Measurements from ENCODE around the gene DOCK2. TPM values are rescaled to one million over a fixed set of nuclear protein-coding genes. Genes with fewer than 3 reads are reported as not detected.

Gene DOCK2
- polyA plus RNA-seq, 2 of the 4 experiments (the other 2 are of a cell fraction) = 2.1 to 4.6 TPM

- ChIA-PET CTCF (interaction anchor here (0.9 to 7.2 kb wide), 3 partner anchors 10 to 103 kb away, joined by 3 to 46 read pairs (median 28); no protein-coding TSS in a partner anchor), POLR2A (no interaction called here)
- no peak overlapping the region for H3K4me2 ChIP-seq
Observed at GRCh38 chr5:170080786-170081445, 443.8 kb downstream of the DOCK2 start.

GRCh38 chr5:170081616-170082015 lies 444.5 kb downstream of the DOCK2 start:
- Histone ChIP-seq H3K9me3 (no peaks in the 10 kb centered on the region), H3K27ac (no peak overlapping the region), H3K4me2 (no peak overlapping the region), H3K4me3 (no peak overlapping the region), H3K4me1 (no peaks in the 10 kb centered on the region)
- ChIA-PET CTCF (interaction anchor here (0.9 to 7.2 kb wide), 3 partner anchors 11 to 103 kb away, joined by 3 to 46 read pairs (median 28); no protein-coding TSS in a partner anchor), POLR2A (no interaction called here)
- ATAC-seq = no peak
- WGBS (ENCODE audit: missing lambda C conversion rate) = 56% methylated on average over 4 of the region's 4 CpGs
- TF ChIP-seq KDM5A (IDR thresholded peaks at IDR 0.05) = no peak
- TF ChIP-seq CBX2 (IDR thresholded peaks at IDR 0.05; ENCODE audit: borderline replicate concordance, low read depth) = no peak
- TF ChIP-seq FOSB (CRISPR knock-in tag; IDR thresholded peaks at IDR 0.05) = no peak
- TF ChIP-seq RCOR1 (IDR thresholded peaks at IDR 0.05; ENCODE audit: low read depth, low read length) = no peak
- TF ChIP-seq HMGXB4 (CRISPR knock-in tag; IDR thresholded peaks at IDR 0.05; ENCODE audit: borderline replicate concordance) = no peak
- TF ChIP-seq HEYL (CRISPR knock-in tag; IDR thresholded peaks at IDR 0.05) = no peak
- no peak for TF ChIP-seq HOXB13 (CRISPR knock-in tag; IDR thresholded peaks at IDR 0.05; ENCODE audit: low read depth)
- DNase-seq (ENCODE audit: low read depth in 1 of 2, low spot score in 1 of 2) = no peak
- FAIRE-seq = no peak

More at GRCh38 chr5:170080786-170081445, 443.8 kb downstream of the DOCK2 start:
- WGBS (ENCODE audit: missing lambda C conversion rate) = 77% methylated on average over 8 of the region's 8 CpGs
- no peak for TF ChIP-seq ELK1 (IDR thresholded peaks at IDR 0.05; ENCODE audit: low read depth, low read length)
- no peak for TF ChIP-seq HOXB5 (CRISPR knock-in tag; IDR thresholded peaks at IDR 0.05)
- no peak for TF ChIP-seq PHF8 (IDR thresholded peaks at IDR 0.05; ENCODE audit: borderline replicate concordance, low read depth)
- no peak for TF ChIP-seq HES2 (IDR thresholded peaks at IDR 0.05)
- no peak for TF ChIP-seq KDM1A (IDR thresholded peaks at IDR 0.05; ENCODE audit: low read depth)
- no peak for TF ChIP-seq RAD21 (conservative IDR thresholded peaks at IDR 0.05 in 1 of 2, IDR thresholded peaks at IDR 0.05 in 1 of 2)
- TF ChIP-seq E2F6 (IDR thresholded peaks at IDR 0.05; ENCODE audit: borderline replicate concordance, low read depth) = no peak
- FAIRE-seq (no peak), ATAC-seq (no peak), DNase-seq (ENCODE audit: low read depth in 1 of 2, low spot score in 1 of 2) (no peak)
- no peaks in the 10 kb centered on the region for H3K9me3 ChIP-seq
- H3K4me3 ChIP-seq = no peak overlapping the region
- no peak overlapping the region for H3K27ac ChIP-seq
- no peaks in the 10 kb centered on the region for H3K4me1 ChIP-seq

- TF ChIP-seq RCOR1 (IDR thresholded peaks at IDR 0.05; ENCODE audit: low read depth, low read length) = no peak
- TF ChIP-seq RAD21 (conservative IDR thresholded peaks at IDR 0.05 in 1 of 2, IDR thresholded peaks at IDR 0.05 in 1 of 2) = no peak
- no peak for TF ChIP-seq USF2 (IDR thresholded peaks at IDR 0.05)
- TF ChIP-seq FOSL2 (IDR thresholded peaks at IDR 0.05) = no peak
- TF ChIP-seq FOSL2 (CRISPR knock-in tag; IDR thresholded peaks at IDR 0.05) = no peak
- TF ChIP-seq BCL3 (IDR thresholded peaks at IDR 0.05) = no peak
- no peak for TF ChIP-seq PHF8 (IDR thresholded peaks at IDR 0.05; ENCODE audit: borderline replicate concordance, low read depth)
- TF ChIP-seq ZFP36 (IDR thresholded peaks at IDR 0.05; ENCODE audit: borderline replicate concordance, partially characterized antibody) = no peak
- TF ChIP-seq POLR2A (IDR thresholded peaks at IDR 0.05; ENCODE audit: low read length) = no peak
- H3K4me1 ChIP-seq = no peaks in the 10 kb centered on the region
- ChIA-PET POLR2A (no interaction called here), CTCF (interaction anchor here (0.8 to 7.2 kb wide), 5 partner anchors 12 to 143 kb away, joined by 4 to 46 read pairs (median 7); no protein-coding TSS in a partner anchor)
- DNase-seq (ENCODE audit: low read depth in 1 of 2, low spot score in 1 of 2) (no peak), ATAC-seq (no peak), FAIRE-seq (no peak)
- H3K9me3 ChIP-seq = no peaks in the 10 kb centered on the region
- 61% methylated on average over 7 of the region's 7 CpGs for WGBS (ENCODE audit: missing lambda C conversion rate)
- no peak overlapping the region for H3K4me2 ChIP-seq
- H3K27ac ChIP-seq = no peak overlapping the region
- no peak overlapping the region for H3K4me3 ChIP-seq
Observed at GRCh38 chr5:170082701-170083100, 445.6 kb downstream of the DOCK2 start.

All from A549 (cell line).